ENCODE measurements around the gene FTO. TPM values are rescaled to one million over a fixed set of nuclear protein-coding genes. Genes with fewer than 3 reads are reported as not detected.

FTO gene
- total and polyA plus RNA-seq, 2 of the 8 experiments (the other 6 are each of a cell fraction or from before 2014, with no cell fraction given) = 34.5 to 59.8 TPM

GRCh38 chr16:53974484-53975080 lies 270.6 kb downstream of the FTO start:
- H3K79me1 ChIP-seq (ENCODE audit: low read depth, low read length) = no peaks in the 10 kb centered on the region
- no peaks in the 10 kb centered on the region; the same call in 1 of the 2 replicates for H3K23me2 ChIP-seq (ENCODE audit: low read depth, low read length)
- H3K23ac ChIP-seq (ENCODE audit: insufficient read length) = no peak overlapping the region
- no peak overlapping the region for H2AK5ac ChIP-seq (ENCODE audit: low read depth, low read length)
- H2BK12ac ChIP-seq (ENCODE audit: low read depth, low read length) = no peak overlapping the region
- no peak overlapping the region for H3K14ac ChIP-seq (ENCODE audit: insufficient read length)
- H4K8ac ChIP-seq (ENCODE audit: extremely low read depth, insufficient read depth, low read length) = no peak overlapping the region
- H2BK20ac ChIP-seq (ENCODE audit: low read length) = no peak overlapping the region
- no peaks in the 10 kb centered on the region for H3K4me1 ChIP-seq (replicated peaks in 1 of 4; ENCODE audit: control insufficient read depth in 3 of 4, insufficient read depth in 4 of 4, low read length in 3 of 4)
- no peaks in the 10 kb centered on the region for H3K27me3 ChIP-seq (replicated peaks in 1 of 4; ENCODE audit: control insufficient read depth in 3 of 4, extremely low read depth in 1 of 4, insufficient read depth in 3 of 4, low read length in 3 of 4)
- no peak overlapping the region for H2BK5ac ChIP-seq (ENCODE audit: low read depth, low read length)
- no peaks in the 10 kb centered on the region for H3K9me3 ChIP-seq (ENCODE audit: insufficient read depth in 2 of 2, low read depth in 1 of 2, low read length in 1 of 2)
- no peak overlapping the region for H3K27ac ChIP-seq (ENCODE audit: low read depth, low read length)
- H3K79me2 ChIP-seq (ENCODE audit: control insufficient read depth in 1 of 2, insufficient read depth in 2 of 2, low read length in 2 of 2) = no peaks in the 10 kb centered on the region
- no peak overlapping the region for H2BK120ac ChIP-seq (replicated peaks; ENCODE audit: low read depth, low read length)
- H2AFZ ChIP-seq (ENCODE audit: low read length) = no peak overlapping the region
- H3K56ac ChIP-seq (replicated peaks; ENCODE audit: insufficient read length, low read depth, low read length) = no peak overlapping the region
- H3K9ac ChIP-seq (replicated peaks in 1 of 4; ENCODE audit: extremely low read depth in 1 of 4, low read depth in 3 of 4, low read length in 3 of 4) = peak overlapping the region in 1 of 4 experiments; percentile 34; a peak in 1 of 7 replicates
- no peak for FAIRE-seq
- H3K4ac ChIP-seq (replicated peaks; ENCODE audit: insufficient read length, low read depth, low read length) = no peak overlapping the region
- DNase-seq (ENCODE audit: low read depth in 1 of 2, low spot score in 2 of 2) = no peak
- 89% methylated on average over 4 of the region's 4 CpGs; no CpG with 5 or more reads in 1 of the 2 experiments for WGBS, 2 experiments (ENCODE audit: extremely low coverage in 1 of 2, insufficient coverage in 1 of 2, insufficient read length in 1 of 2, insufficient replicate concordance in 2 of 2, low coverage in 1 of 2, low lambda C conversion rate in 2 of 2, missing lambda C conversion rate in 1 of 2)
- no peaks in the 10 kb centered on the region for H4K20me1 ChIP-seq (replicated peaks in 1 of 2; ENCODE audit: control insufficient read depth in 1 of 2, insufficient read depth in 2 of 2, low read length in 2 of 2)
- no peak overlapping the region for H3K4me3 ChIP-seq (ENCODE audit: extremely low read depth in 1 of 4, insufficient read depth in 2 of 4, low read depth in 3 of 4, low read length in 4 of 4)
- CTCF ChIA-PET (ENCODE audit: partially characterized antibody) = no interaction called here
- H3K36me3 ChIP-seq (ENCODE audit: control insufficient read depth in 2 of 4, insufficient read depth in 4 of 4, low read length in 3 of 4) = no peaks in the 10 kb centered on the region
- H4K5ac ChIP-seq (ENCODE audit: insufficient read length, low read depth, low read length) = no peak overlapping the region
- POLR2A ChIA-PET (ENCODE audit: partially characterized antibody) = no interaction called here
- no peak overlapping the region for H3K4me2 ChIP-seq (ENCODE audit: insufficient read depth in 1 of 2, low read depth in 2 of 2, low read length in 2 of 2)
- H3K18ac ChIP-seq (ENCODE audit: extremely low read depth, low read length) = no peak overlapping the region
- TF ChIP-seq RNF2 (IDR thresholded peaks at IDR 0.05; ENCODE audit: borderline replicate concordance, low read depth, low read length, missing control alignments, poor library complexity, severe bottlenecking) = no peak
- no peak for TF ChIP-seq CEBPB (IDR thresholded peaks at IDR 0.05; ENCODE audit: low read depth, low read length)
- TF ChIP-seq SIX5 (IDR thresholded peaks at IDR 0.05; ENCODE audit: low read depth, low read length) = no peak
- TF ChIP-seq SRF (IDR thresholded peaks at IDR 0.05; ENCODE audit: low read depth, low read length) = no peak
- TF ChIP-seq HDAC6 (IDR thresholded peaks at IDR 0.05; ENCODE audit: low read depth, low read length) = no peak
- TF ChIP-seq BACH1 (IDR thresholded peaks at IDR 0.05; ENCODE audit: low read length) = no peak
- no peak for TF ChIP-seq SP2 (IDR thresholded peaks at IDR 0.05; ENCODE audit: low read length)
- no peak for TF ChIP-seq HDAC2 (IDR thresholded peaks at IDR 0.05; ENCODE audit: borderline replicate concordance in 1 of 2, low read depth in 2 of 2, low read length in 2 of 2)
- TF ChIP-seq JUND (IDR thresholded peaks at IDR 0.05; ENCODE audit: low read length) = no peak
- no peak for TF ChIP-seq EP300 (IDR thresholded peaks at IDR 0.05; ENCODE audit: borderline replicate concordance in 1 of 2, low read depth in 2 of 2, low read length in 2 of 2)
- no peak overlapping the region for H2BK15ac ChIP-seq (ENCODE audit: low read length)
- no peak overlapping the region for H4K91ac ChIP-seq (replicated peaks; ENCODE audit: insufficient read length, low read length)

Measured in H1 (cell line).